Measurements from ENCODE around the gene SPDEF. TPM values are rescaled to one million over a fixed set of nuclear protein-coding genes. Genes with fewer than 3 reads are reported as not detected.

Gene SPDEF
- total RNA-seq, 1 donor from 2014 or later = not detected

DNA sequence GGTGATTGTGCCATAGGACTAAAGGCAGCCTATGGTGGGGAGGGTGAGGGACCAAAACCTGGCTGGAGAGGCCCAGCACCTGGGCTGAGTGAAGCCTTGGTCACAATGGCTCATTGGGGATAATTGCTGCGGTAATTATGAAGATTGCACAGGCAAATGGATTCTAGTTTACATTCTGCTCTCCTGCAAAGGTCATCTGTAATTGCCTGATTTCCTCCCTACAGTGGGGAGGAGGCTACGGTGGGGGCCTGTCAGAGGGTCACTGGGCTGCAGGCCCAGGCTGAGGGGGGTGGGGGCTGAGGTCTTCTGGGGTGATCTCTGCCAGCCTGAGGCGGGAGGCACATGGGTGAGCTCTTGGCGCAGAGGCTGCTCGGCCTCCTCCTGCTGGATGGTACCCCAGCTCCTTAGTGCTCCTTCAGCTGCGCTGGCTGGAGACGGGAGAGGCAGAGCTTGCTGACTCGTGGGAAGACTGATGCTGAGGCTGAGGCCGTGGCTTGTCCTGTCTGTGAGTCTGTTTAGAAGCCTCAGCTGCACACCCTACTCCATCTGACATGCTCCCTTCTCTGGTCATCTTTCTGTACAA lies 59.9 kb downstream of the SPDEF start:
- peaks cover 13% of the 10 kb centered on the region for H3K9me3 Mint-ChIP-seq
- H3K36me3 Mint-ChIP-seq = no peaks in the 10 kb centered on the region
- Histone ChIP-seq H3K4me3 (no peak overlapping the region), H4K20me1 (ENCODE audit: low read depth) (no peaks in the 10 kb centered on the region), H3K27me3 (no peaks in the 10 kb centered on the region), H3K4me2 (no peak overlapping the region), H3K9me3 (ENCODE audit: low read depth) (peaks cover 6% of the 10 kb centered on the region), H2AFZ (replicated peaks) (no peak overlapping the region), H3K36me3 (no peaks in the 10 kb centered on the region), H3K27ac (no peak overlapping the region), H3K4me1 (peaks cover 1% of the 10 kb centered on the region), H3K9ac (no peak overlapping the region), H3K79me2 (ENCODE audit: low read depth) (no peaks in the 10 kb centered on the region), H3F3A (ENCODE audit: low read depth) (no peaks in the 10 kb centered on the region)
- H3K4me3 Mint-ChIP-seq = no peak overlapping the region
- H3K4me1 Mint-ChIP-seq = peaks cover 2% of the 10 kb centered on the region
- no peak overlapping the region for H3K27ac Mint-ChIP-seq
- H3K27me3 Mint-ChIP-seq (ENCODE audit: insufficient read depth, low read depth) = peaks cover 10% of the 10 kb centered on the region
- no peak for DNase-seq (ENCODE audit: low spot score)
- TF ChIP-seq EZH2 (IDR thresholded peaks at IDR 0.05) (no peak), EZH2phosphoT487 (IDR thresholded peaks at IDR 0.05) (no peak)
- TF ChIP-seq, protein P1, sequence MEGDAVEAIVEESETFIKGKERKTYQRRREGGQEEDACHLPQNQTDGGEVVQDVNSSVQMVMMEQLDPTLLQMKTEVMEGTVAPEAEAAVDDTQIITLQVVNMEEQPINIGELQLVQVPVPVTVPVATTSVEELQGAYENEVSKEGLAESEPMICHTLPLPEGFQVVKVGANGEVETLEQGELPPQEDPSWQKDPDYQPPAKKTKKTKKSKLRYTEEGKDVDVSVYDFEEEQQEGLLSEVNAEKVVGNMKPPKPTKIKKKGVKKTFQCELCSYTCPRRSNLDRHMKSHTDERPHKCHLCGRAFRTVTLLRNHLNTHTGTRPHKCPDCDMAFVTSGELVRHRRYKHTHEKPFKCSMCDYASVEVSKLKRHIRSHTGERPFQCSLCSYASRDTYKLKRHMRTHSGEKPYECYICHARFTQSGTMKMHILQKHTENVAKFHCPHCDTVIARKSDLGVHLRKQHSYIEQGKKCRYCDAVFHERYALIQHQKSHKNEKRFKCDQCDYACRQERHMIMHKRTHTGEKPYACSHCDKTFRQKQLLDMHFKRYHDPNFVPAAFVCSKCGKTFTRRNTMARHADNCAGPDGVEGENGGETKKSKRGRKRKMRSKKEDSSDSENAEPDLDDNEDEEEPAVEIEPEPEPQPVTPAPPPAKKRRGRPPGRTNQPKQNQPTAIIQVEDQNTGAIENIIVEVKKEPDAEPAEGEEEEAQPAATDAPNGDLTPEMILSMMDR (IDR thresholded peaks at IDR 0.05) = no peak

DNA sequence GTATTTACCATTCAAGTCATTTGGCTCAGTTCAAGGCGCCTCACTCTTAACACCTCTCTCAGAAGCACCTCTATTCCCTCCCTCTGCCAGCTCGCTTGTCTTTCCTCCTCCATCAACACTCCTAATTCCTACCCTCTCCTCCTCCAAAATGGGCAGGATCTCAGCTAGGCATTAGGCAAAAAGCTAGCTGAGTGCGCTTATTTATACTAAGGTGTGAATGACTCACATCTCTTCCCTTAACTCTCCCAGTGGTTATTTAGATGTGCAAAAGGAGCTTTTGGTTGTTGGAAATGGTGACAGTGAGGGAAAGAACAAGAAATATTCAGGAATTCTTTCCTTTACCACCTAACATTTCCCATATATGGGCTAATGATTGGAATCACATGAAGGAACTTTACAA lies 61.2 kb downstream of the SPDEF start:
- no peak overlapping the region for H3K27ac ChIP-seq
- peaks cover 4% of the 10 kb centered on the region for H3K4me1 ChIP-seq
- H3K9me3 ChIP-seq (ENCODE audit: low read depth) = peaks cover 2% of the 10 kb centered on the region
- DNase-seq (ENCODE audit: low spot score) = no peak
- peaks cover 6% of the 10 kb centered on the region for H3K9me3 Mint-ChIP-seq
- H3K27me3 Mint-ChIP-seq (ENCODE audit: insufficient read depth, low read depth) = peaks cover 12% of the 10 kb centered on the region
- peaks cover 8% of the 10 kb centered on the region for H3K4me1 Mint-ChIP-seq
- H2AFZ ChIP-seq (replicated peaks) = no peak overlapping the region
- H3K36me3 Mint-ChIP-seq = no peaks in the 10 kb centered on the region
- H4K20me1 ChIP-seq (ENCODE audit: low read depth) = no peaks in the 10 kb centered on the region
- no peak overlapping the region for H3K9ac ChIP-seq
- TF ChIP-seq EZH2 (IDR thresholded peaks at IDR 0.05) (no peak), EZH2phosphoT487 (IDR thresholded peaks at IDR 0.05) (no peak)
- TF ChIP-seq, protein P1 (IDR thresholded peaks at IDR 0.05) = no peak
- no peaks in the 10 kb centered on the region for H3K27me3 ChIP-seq
- no peaks in the 10 kb centered on the region for H3F3A ChIP-seq (ENCODE audit: low read depth)
- H3K79me2 ChIP-seq (ENCODE audit: low read depth) = no peaks in the 10 kb centered on the region
- H3K36me3 ChIP-seq = no peaks in the 10 kb centered on the region
- no peak overlapping the region for H3K4me3 Mint-ChIP-seq
- H3K27ac Mint-ChIP-seq = no peak overlapping the region
- no peak overlapping the region for H3K4me3 ChIP-seq
- H3K4me2 ChIP-seq = no peak overlapping the region

DNA sequence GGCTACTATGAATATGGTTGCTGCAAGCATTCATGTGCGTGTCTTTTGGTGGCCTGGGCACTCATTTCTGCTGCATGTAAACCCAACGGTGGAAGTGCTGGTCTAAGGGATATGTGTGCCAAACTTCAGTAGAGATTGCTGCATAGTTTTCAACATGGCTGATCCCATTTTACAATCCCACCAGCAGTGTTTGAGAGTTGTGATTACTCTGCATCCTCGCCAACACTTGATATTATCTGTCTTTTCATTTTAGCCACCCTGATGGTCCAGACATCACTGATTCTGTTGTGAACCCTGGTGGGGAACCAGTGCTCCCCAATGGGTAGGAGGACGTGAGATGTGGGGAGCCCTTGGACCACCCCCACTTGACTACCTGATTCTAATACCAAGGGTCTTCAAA lies 62.8 kb downstream of the SPDEF start:
- Mint-ChIP-seq H3K9me3 (no peaks in the 10 kb centered on the region), H3K4me1 (peaks cover 8% of the 10 kb centered on the region), H3K27ac (no peak overlapping the region), H3K36me3 (no peaks in the 10 kb centered on the region), H3K4me3 (no peak overlapping the region), H3K27me3 (ENCODE audit: insufficient read depth, low read depth) (peaks cover 12% of the 10 kb centered on the region)
- H3F3A ChIP-seq (ENCODE audit: low read depth) = no peaks in the 10 kb centered on the region
- H3K9me3 ChIP-seq (ENCODE audit: low read depth) = no peaks in the 10 kb centered on the region
- H4K20me1 ChIP-seq (ENCODE audit: low read depth) = no peaks in the 10 kb centered on the region
- H3K27me3 ChIP-seq = no peaks in the 10 kb centered on the region
- no peak overlapping the region for H3K4me3 ChIP-seq
- TF ChIP-seq, protein P1 (IDR thresholded peaks at IDR 0.05) = no peak
- no peak for TF ChIP-seq EZH2phosphoT487 (IDR thresholded peaks at IDR 0.05)
- no peak overlapping the region for H3K27ac ChIP-seq
- H3K79me2 ChIP-seq (ENCODE audit: low read depth) = no peaks in the 10 kb centered on the region
- DNase-seq (ENCODE audit: low spot score) = no peak
- no peak overlapping the region for H3K9ac ChIP-seq
- no peaks in the 10 kb centered on the region for H3K36me3 ChIP-seq
- no peak overlapping the region for H3K4me2 ChIP-seq
- no peak overlapping the region for H2AFZ ChIP-seq (replicated peaks)
- H3K4me1 ChIP-seq = peaks cover 4% of the 10 kb centered on the region
